Measurements from ENCODE around the gene NEMP2. TPM values are rescaled to one million over a fixed set of nuclear protein-coding genes. Genes with fewer than 3 reads are reported as not detected.

Gene NEMP2
- total RNA-seq, 1 donor from 2014 or later: 2.8 TPM

- DNase-seq (no peak), ATAC-seq (no peak)
- intact Hi-C loops (cut with micrococcal nuclease): no loop called here
Observed at GRCh38 chr2:190563109-190563508, 28.6 kb upstream of the NEMP2 start.

- DNase-seq (no peak), ATAC-seq (peak; percentile 71)
- intact Hi-C loops (cut with micrococcal nuclease): no loop called here
Observed at GRCh38 chr2:190562121-190562520, 27.6 kb upstream of the NEMP2 start.

- no peak for DNase-seq
- intact Hi-C loops (cut with micrococcal nuclease): no loop called here
- no peak for ATAC-seq
Observed at GRCh38 chr2:190561094-190561493, 26.6 kb upstream of the NEMP2 start.

- ATAC-seq: no peak
- intact Hi-C loops (cut with micrococcal nuclease): no loop called here
- no peak for DNase-seq
Observed at GRCh38 chr2:190554357-190555006, 20.0 kb upstream of the NEMP2 start.

- no peak for DNase-seq
- ATAC-seq: no peak
- intact Hi-C loops (cut with micrococcal nuclease): no loop called here
Observed at GRCh38 chr2:190553254-190553653, 18.7 kb upstream of the NEMP2 start.

GRCh38 chr2:190551928-190552327 lies 17.4 kb upstream of the NEMP2 start:
- DNase-seq (peak; percentile 32), ATAC-seq (no peak)
- intact Hi-C loops (cut with micrococcal nuclease): no loop called here

GRCh38 chr2:190550137-190550536 lies 15.6 kb upstream of the NEMP2 start:
- no peak for DNase-seq
- intact Hi-C loops (cut with micrococcal nuclease): no loop called here
- ATAC-seq: no peak

- no peak for DNase-seq
- intact Hi-C loops (cut with micrococcal nuclease): no loop called here
- ATAC-seq: no peak
Observed at GRCh38 chr2:190547886-190548285, 13.4 kb upstream of the NEMP2 start.

- intact Hi-C loops (cut with micrococcal nuclease): no loop called here
- DNase-seq (no peak), ATAC-seq (no peak)
Observed at GRCh38 chr2:190546734-190547133, 12.2 kb upstream of the NEMP2 start.

GRCh38 chr2:190545555-190546385 lies 11.2 kb upstream of the NEMP2 start:
- DNase-seq (no peak), ATAC-seq (no peak)
- intact Hi-C loops (cut with micrococcal nuclease): no loop called here

- DNase-seq (no peak), ATAC-seq (no peak)
- intact Hi-C loops (cut with micrococcal nuclease): no loop called here
Observed at GRCh38 chr2:190545093-190545492, 10.6 kb upstream of the NEMP2 start.

GRCh38 chr2:190540048-190540447 lies 5.5 kb upstream of the NEMP2 start:
- DNase-seq (no peak), ATAC-seq (no peak)
- intact Hi-C loops (cut with micrococcal nuclease): no loop called here

- ATAC-seq: no peak
- intact Hi-C loops (cut with micrococcal nuclease): loop anchor here (10.0 kb wide), 1 partner anchor 117 kb away; no protein-coding TSS in a partner anchor
- DNase-seq: no peak
Observed at GRCh38 chr2:190538201-190538600, 3.7 kb upstream of the NEMP2 start.

- DNase-seq: no peak
- ATAC-seq: no peak
- intact Hi-C loops (cut with micrococcal nuclease): loop anchor here (10.0 kb wide), 1 partner anchor 117 kb away; no protein-coding TSS in a partner anchor
Observed at GRCh38 chr2:190537765-190538164, 3.2 kb upstream of the NEMP2 start.

- ATAC-seq (no peak), DNase-seq (no peak)
- intact Hi-C loops (cut with micrococcal nuclease): loop anchor here (10.0 kb wide), 1 partner anchor 119 kb away; no protein-coding TSS in a partner anchor
Observed at GRCh38 chr2:190535586-190535985, 1.1 kb upstream of the NEMP2 start.

GRCh38 chr2:190535121-190535439 lies 558 bp upstream of the NEMP2 start:
- no peak for ATAC-seq
- intact Hi-C loops (cut with micrococcal nuclease): loop anchor here (10.0 kb wide), 1 partner anchor 120 kb away; no protein-coding TSS in a partner anchor
- DNase-seq: no peak

- intact Hi-C loops (cut with micrococcal nuclease): loop anchor here (10.0 kb wide), 1 partner anchor 121 kb away; no protein-coding TSS in a partner anchor
- DNase-seq (peak; percentile 39), ATAC-seq (peak; percentile 1)
Observed at GRCh38 chr2:190533968-190534309, 583 bp downstream of the NEMP2 start.

- no peak for DNase-seq
- intact Hi-C loops (cut with micrococcal nuclease): loop anchor here (10.0 kb wide), 1 partner anchor 121 kb away; no protein-coding TSS in a partner anchor
- ATAC-seq: no peak
Observed at GRCh38 chr2:190533175-190533967, 1.2 kb downstream of the NEMP2 start.

- ATAC-seq (no peak), DNase-seq (peak; percentile 32)
- intact Hi-C loops (cut with micrococcal nuclease): loop anchor here (10.0 kb wide), 1 partner anchor 122 kb away; no protein-coding TSS in a partner anchor
Observed at GRCh38 chr2:190532581-190532980, 1.9 kb downstream of the NEMP2 start.
